HepG2 (cell line): ENCODE results near the gene SERINC4. TPM values are rescaled to one million over a fixed set of nuclear protein-coding genes. Genes with fewer than 3 reads are reported as not detected.

ENCODE experiments used
- CBX1 ChIP-seq: IDR thresholded peaks from one replicate; pipeline ENCODE4 v1.6.1; 2016; ENCODE audit warnings: antibody characterized with exemption, low read depth
- E2F1 ChIP-seq: sonication (generic); formaldehyde crosslinking; IDR thresholded peaks from 2 replicates; pipeline ENCODE4 v1.5.0; 2020; ENCODE audit warnings: missing genetic modification reagents
- KDM6A ChIP-seq: IDR thresholded peaks from 2 replicates; pipeline ENCODE4 v1.6.1; 2016; ENCODE audit warnings: low read depth
- MTA3 ChIP-seq: sonication (generic); formaldehyde crosslinking; IDR thresholded peaks from 2 replicates; pipeline ENCODE4 v1.4.0; 2020; ENCODE audit warnings: missing genetic modification reagents
- NBN ChIP-seq: fragments of 450-650 bp; conservative IDR thresholded peaks from 2 replicates; pipeline ENCODE4 v1.6.1; 2017
- NCOA2 ChIP-seq: sonication (generic); formaldehyde crosslinking; IDR thresholded peaks from 2 replicates; pipeline ENCODE4 v1.8.0; 2022; ENCODE audit warnings: inconsistent platforms
- NPAS2 ChIP-seq: sonication (generic); formaldehyde crosslinking; IDR thresholded peaks from 2 replicates; pipeline ENCODE4 v1.8.0; 2022; ENCODE audit warnings: mild to moderate bottlenecking, missing genetic modification reagents, borderline replicate concordance
- RAD51 ChIP-seq: fragments of 450-650 bp; IDR thresholded peaks from 2 replicates; pipeline ENCODE4 v1.6.1; 2016; ENCODE audit warnings: borderline replicate concordance
- SNAPC5 ChIP-seq: sonication (generic); formaldehyde crosslinking; IDR thresholded peaks from 2 replicates; pipeline ENCODE4 v1.8.1; 2023; ENCODE audit warnings: mild to moderate bottlenecking, missing genetic modification reagents, borderline replicate concordance
- STAT6 ChIP-seq: sonication (generic); formaldehyde crosslinking; IDR thresholded peaks from 2 replicates; pipeline ENCODE4 v1.4.0; 2020; ENCODE audit warnings: missing genetic modification reagents, mild to moderate bottlenecking, borderline replicate concordance
- WIZ ChIP-seq: sonication (generic); formaldehyde crosslinking; IDR thresholded peaks from 2 replicates; pipeline ENCODE4 v1.5.1; 2020; ENCODE audit warnings: mild to moderate bottlenecking, missing genetic modification reagents
- ZBTB46 ChIP-seq: sonication (generic); formaldehyde crosslinking; IDR thresholded peaks from 2 replicates; pipeline ENCODE4 v1.4.0; 2020; ENCODE audit warnings: mild to moderate bottlenecking, missing genetic modification reagents, borderline replicate concordance
- ZBTB8A ChIP-seq: sonication (generic); formaldehyde crosslinking; IDR thresholded peaks from 2 replicates; pipeline ENCODE4 v1.4.0; 2020; ENCODE audit warnings: mild to moderate bottlenecking, low read depth, missing genetic modification reagents, borderline replicate concordance
- ZNF34 ChIP-seq: sonication (generic); formaldehyde crosslinking; IDR thresholded peaks from 2 replicates; pipeline ENCODE4 v1.4.0; 2020; ENCODE audit warnings: mild to moderate bottlenecking, missing genetic modification reagents, borderline replicate concordance
- ZNF615 ChIP-seq: sonication (generic); formaldehyde crosslinking; IDR thresholded peaks from 2 replicates; pipeline ENCODE4 v1.5.0; 2020; ENCODE audit warnings: mild to moderate bottlenecking, missing genetic modification reagents, borderline replicate concordance
- ZNF619 ChIP-seq: sonication (generic); formaldehyde crosslinking; IDR thresholded peaks from 2 replicates; pipeline ENCODE4 v1.4.0; 2020; ENCODE audit warnings: mild to moderate bottlenecking, missing genetic modification reagents
- ZNF761 ChIP-seq: sonication (generic); formaldehyde crosslinking; conservative IDR thresholded peaks from 2 replicates; pipeline ENCODE4 v1.4.0; 2020; ENCODE audit warnings: mild to moderate bottlenecking, missing genetic modification reagents
- ZNF839 ChIP-seq: sonication (generic); formaldehyde crosslinking; IDR thresholded peaks from 2 replicates; pipeline ENCODE4 v1.4.0; 2020; ENCODE audit warnings: missing genetic modification reagents, mild to moderate bottlenecking, borderline replicate concordance
- polyA plus RNA-seq, 8 experiments: library from polyadenylated mRNA; depleted of rRNA in 3 of 8; stranded (reverse) in 7 of 8; unstranded in 1 of 8; fragments of >200 nt; fragmentation: Illumina TruSeq in 4 of 8; extraction: Trizol in 4 of 8; gene quantifications; 2 replicates each; pipeline versions ENCODE4 v1.2.1 to v1.2.3, GENCODE V29; 2011 to 2016; ENCODE audit warnings: low read depth in 4 of 8, missing spikeins in 1 of 8, mixed read lengths in 1 of 8; ENCODE audit not compliant: insufficient read depth in 1 of 8
- total RNA-seq, 5 experiments: library from RNA; depleted of rRNA; stranded (reverse); fragments of >200 nt; fragmentation: Illumina TruSeq; extraction: Trizol; gene quantifications; 2 replicates each; pipeline ENCODE4 v1.2.3, GENCODE V29; 2016; ENCODE audit warnings: low read depth in 1 of 5
- TF ChIP-seq, protein P1 (sequence below): sonication (generic); formaldehyde crosslinking; IDR thresholded peaks from 2 replicates; pipeline ENCODE4 v1.4.0; 2020; ENCODE audit warnings: mild to moderate bottlenecking, missing genetic modification reagents
- TF ChIP-seq, protein P2 (sequence below): sonication (generic); formaldehyde crosslinking; IDR thresholded peaks from 2 replicates; pipeline ENCODE4 v1.8.0; 2022; ENCODE audit warnings: mild to moderate bottlenecking, missing genetic modification reagents, borderline replicate concordance

Gene SERINC4
- total and polyA plus RNA-seq, 2 of the 13 experiments (the other 11 are each of a cell fraction or from before 2014, with no cell fraction given): not detected

- TF ChIP-seq ZBTB46 (CRISPR knock-in tag) (no peak), NPAS2 (CRISPR knock-in tag) (no peak), SNAPC5 (CRISPR knock-in tag) (no peak), NBN (no peak), ZNF761 (CRISPR knock-in tag) (0 out of 2 replicates have a peak, but pooled peaks have one; percentile 70), ZNF839 (CRISPR knock-in tag) (no peak), ZBTB8A (CRISPR knock-in tag) (no peak), ZNF615 (CRISPR knock-in tag) (no peak), CBX1 (no peak), NCOA2 (CRISPR knock-in tag) (peak; percentile 64), KDM6A (no peak), MTA3 (CRISPR knock-in tag) (no peak), WIZ (CRISPR knock-in tag) (no peak), ZNF34 (no peak), STAT6 (CRISPR knock-in tag) (no peak), RAD51 (no peak), E2F1 (CRISPR knock-in tag) (peak; percentile 93), ZNF619 (CRISPR knock-in tag) (no peak)
- TF ChIP-seq, protein P1, sequence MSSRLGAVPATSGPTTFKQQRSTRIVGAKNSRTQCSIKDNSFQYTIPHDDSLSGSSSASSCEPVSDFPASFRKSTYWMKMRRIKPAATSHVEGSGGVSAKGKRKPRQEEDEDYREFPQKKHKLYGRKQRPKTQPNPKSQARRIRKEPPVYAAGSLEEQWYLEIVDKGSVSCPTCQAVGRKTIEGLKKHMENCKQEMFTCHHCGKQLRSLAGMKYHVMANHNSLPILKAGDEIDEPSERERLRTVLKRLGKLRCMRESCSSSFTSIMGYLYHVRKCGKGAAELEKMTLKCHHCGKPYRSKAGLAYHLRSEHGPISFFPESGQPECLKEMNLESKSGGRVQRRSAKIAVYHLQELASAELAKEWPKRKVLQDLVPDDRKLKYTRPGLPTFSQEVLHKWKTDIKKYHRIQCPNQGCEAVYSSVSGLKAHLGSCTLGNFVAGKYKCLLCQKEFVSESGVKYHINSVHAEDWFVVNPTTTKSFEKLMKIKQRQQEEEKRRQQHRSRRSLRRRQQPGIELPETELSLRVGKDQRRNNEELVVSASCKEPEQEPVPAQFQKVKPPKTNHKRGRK (CRISPR knock-in tag): no peak
- TF ChIP-seq, protein P2, sequence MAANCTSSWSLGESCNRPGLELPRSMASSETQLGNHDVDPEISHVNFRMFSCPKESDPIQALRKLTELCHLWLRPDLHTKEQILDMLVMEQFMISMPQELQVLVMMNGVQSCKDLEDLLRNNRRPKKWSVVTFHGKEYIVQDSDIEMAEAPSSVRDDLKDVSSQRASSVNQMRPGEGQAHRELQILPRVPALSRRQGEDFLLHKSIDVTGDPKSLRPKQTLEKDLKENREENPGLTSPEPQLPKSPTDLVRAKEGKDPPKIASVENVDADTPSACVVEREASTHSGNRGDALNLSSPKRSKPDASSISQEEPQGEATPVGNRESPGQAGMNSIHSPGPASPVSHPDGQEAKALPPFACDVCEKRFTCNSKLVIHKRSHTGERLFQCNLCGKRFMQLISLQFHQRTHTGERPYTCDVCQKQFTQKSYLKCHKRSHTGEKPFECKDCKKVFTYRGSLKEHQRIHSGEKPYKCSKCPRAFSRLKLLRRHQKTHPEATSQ (CRISPR knock-in tag): no peak; the same call in 1 of the 2 replicates
These were observed 24.6 kb upstream of the SERINC4 start, which contains the start of gene MFAP1 (continued) for GRCh38 chr15:43824302-43825246.
